GM19455 (cell line): ENCODE measurements around the gene MAN1C1.
A peak's percentile ranks its signal among the peaks of the same experiment; 100 is the strongest.

Source experiments
- ATAC-seq: cut with Tn5 transposase; IDR thresholded peaks from one replicate; pipeline ENCODE4 v1.9.1; 2021; ENCODE audit not compliant: unreplicated experiment

MAN1C1 gene

DNA sequence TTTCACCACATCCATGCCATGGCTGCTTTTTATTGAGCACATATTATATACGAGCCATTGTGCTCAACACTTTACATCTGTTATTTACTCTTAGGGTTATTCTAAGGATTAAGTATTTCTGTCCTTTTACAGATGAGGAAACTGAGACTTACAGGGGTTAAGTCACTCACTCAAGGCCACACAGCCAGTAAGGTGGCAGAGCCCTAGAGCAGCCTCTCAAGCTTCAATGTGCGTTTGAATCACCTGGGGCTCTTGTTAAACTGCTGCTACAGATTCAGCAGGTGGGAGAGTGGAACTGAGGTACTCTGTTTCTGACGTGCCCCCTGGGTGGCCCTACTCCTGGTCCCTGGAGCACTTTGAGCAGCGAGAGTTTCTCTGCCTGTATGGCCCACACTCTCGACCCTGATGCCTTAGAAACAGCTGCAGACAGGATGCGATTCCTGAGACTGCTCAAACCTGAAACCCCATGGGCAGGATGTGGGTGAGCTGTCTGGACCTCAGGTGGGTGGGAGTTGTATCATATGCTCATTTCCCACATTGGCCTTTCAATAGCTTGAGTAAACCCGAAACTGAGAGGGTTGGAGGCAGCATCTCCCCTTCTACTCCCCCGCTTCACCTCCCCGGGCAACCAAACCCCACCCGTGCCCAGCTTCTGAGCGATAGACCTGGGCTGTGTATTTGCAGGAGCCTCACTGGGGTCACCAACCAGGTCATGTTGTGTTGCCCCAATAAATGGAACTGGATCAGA is 59.3 kb downstream of the MAN1C1 start:
- peak; percentile 88 for ATAC-seq

DNA sequence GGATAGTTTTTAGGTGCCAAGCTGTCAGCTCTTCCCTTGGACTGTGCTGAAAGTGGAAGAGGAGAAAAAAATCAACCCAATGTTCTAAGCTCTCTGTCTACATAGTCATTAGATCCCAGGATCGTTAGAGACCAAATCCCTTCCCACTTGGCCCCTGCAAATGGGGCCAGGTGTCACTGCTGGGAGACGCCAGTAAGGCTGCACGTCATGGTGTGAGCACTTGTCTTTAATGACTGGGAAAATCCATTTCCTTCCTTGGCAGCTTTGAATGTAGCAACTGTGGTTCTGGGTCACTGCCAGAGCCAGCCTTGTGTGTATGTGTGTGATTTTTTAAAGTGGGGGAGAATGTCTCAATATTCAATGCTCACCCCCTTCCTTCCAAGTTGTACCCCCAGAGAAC is 59.9 kb downstream of the MAN1C1 start:
- peak; percentile 6 for ATAC-seq

DNA sequence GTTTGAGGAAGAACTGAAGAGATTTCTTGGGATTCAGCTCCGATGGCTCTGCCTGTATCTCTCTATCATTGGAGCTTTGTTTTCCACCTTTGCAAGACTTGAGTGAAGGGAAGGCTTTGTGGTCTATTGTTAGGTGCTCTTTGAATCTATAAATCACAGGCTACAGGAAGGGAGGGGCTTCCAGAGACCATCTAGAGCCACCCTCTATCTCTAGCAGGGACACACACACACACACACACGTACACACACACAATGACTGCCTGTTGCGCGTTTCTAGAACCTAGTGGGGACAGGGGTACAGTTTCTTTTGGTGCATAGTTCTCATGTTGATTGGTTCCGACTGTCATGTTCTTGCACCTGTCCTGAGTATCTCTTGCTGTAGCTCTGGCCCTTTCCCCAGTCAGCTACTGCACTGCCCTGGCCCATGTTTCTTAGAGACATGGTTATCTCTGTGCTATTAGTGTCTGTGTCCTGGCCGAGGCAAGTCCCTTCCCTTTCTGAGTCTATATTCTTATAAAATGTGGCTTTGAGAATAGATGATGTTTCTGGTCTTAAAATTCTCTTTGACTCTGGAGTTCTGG is 60.7 kb downstream of the MAN1C1 start:
- no peak for ATAC-seq

- no peak for ATAC-seq
These were observed 62.6 kb downstream of the MAN1C1 start for GRCh38 chr1:25679171-25679570.

GRCh38 chr1:25680701-25681100 is 64.1 kb downstream of the MAN1C1 start:
- ATAC-seq: no peak

DNA sequence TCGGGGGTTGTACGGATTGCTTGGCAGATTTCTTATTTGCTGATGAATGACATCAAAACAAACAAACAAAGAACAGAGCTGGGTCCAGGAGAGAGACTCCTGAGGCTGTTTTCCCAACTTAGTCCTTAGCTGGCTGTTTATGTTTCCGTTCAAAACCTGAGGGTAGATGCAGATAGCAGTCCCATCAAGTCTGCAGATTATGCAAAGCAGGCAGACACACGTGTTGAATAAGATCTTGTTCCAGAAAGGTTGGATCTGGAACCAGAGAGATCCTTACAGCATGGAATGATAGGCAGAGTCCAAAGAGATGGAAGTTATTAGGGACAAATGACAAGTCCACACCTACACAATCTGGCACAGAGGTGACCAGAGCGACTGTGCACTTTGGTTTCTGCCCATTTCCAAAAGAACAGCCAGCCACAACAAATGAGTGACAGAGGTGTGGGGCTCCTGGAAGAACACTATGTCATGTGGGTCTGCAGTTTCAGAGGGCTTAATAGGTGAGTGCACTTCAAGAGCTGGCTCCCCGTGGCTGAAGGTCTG is 65.5 kb downstream of the MAN1C1 start:
- no peak for ATAC-seq

GRCh38 chr1:25683177-25683576 is 66.6 kb downstream of the MAN1C1 start:
- no peak for ATAC-seq

GRCh38 chr1:25683731-25684130 is 67.1 kb downstream of the MAN1C1 start:
- ATAC-seq: no peak

DNA sequence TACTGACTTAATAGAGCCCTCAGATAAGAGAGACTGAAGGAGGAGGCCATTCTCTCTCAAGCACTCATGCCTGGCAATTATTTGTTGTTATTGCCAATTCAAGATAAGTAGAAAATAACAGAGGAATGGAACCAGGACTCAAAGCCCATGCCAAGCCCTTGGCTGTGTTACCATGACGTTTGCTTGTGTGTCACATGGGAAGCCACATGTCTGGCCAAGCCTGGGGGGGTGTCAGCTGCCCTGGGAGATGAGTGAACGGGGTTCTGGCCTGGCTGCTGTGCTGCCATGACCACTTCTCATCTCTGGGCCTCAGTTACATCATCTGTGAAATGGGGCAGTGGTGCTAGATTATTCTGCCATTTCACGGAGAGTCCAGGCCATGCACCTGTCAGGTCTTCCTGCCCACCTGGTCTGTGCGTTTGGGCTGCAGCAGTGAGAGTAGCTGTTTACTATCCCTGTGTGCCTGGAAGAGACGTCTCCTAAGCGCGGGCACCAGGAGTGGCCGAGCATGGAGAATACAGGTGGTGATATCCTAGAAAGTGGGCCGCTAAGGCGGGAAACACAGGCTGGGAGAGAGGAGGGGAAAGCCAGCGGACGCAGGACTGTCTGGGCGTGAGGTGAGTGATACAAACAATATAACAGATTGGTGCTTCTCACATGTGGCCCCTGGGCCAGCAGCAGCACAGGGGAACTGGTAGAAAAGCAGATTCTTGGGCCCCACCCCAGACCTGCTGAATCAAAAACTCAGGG is 67.8 kb downstream of the MAN1C1 start:
- ATAC-seq: no peak

DNA sequence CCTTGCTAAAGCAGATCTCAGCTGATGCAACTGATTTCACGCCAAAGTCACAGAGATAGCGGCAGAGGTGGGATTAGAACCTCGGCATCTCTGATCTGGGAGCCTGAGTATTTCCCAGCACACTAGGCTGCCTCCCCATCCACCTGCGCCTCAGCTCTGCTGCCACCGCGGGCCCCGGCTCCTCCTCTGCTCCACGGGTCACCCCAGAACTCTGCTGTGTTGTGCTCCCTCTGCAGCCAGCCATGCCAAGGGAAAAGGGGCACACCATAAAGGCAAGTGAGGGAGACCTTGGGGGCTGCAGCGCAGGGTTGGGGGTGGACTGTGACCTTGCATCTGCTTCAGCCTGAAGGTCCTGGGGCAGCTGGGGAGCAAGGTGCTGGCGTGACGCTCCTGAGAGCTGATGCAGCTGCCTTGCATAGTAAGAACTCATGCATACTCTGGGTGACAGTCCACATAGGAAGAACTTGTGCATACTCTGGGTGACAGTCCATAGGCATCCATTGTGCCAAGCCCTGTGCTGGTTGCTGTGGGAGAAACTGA is 68.7 kb downstream of the MAN1C1 start:
- ATAC-seq: no peak

- ATAC-seq: no peak
These were observed 69.5 kb downstream of the MAN1C1 start for GRCh38 chr1:25685938-25686665.

DNA sequence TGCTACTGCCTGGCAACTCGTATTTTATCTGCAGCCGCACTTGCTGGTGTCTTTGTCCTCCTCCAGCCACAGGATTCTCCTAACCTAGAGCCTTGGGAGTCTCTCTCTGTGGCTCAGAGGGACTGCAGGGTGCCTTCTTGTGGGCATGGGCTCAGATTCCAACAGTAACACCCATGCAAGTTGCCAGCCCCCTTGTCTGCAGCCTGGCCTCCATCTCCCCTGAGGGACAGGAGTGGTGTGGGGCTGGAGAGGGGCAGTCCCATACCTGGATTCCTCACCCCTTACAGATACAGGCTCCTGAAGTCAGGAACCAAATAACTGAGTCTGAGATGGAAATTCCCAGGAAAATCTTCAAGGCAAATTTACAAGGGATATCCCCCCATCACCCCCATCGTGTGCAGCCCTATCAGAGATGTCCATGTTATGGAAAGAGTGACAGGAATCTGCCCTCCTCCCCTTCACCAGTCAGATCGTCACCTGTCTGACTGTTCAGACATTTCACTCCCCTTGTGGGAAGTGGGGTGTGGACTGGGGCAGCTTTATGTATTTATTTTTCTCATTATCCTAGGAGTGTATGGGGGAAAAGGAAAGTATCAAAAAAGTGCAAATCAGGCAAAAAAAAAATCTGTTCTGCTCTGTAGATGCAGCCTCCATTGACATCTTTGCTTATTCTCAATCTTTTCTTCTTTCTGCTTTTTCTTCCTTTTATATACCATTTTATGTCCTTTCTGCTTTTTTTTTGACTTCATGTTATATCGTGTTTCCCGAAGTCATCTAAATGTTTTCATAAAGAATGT is 70.8 kb downstream of the MAN1C1 start:
- no peak for ATAC-seq

- no peak for ATAC-seq
These were observed 72.0 kb downstream of the MAN1C1 start for GRCh38 chr1:25688390-25689119.

DNA sequence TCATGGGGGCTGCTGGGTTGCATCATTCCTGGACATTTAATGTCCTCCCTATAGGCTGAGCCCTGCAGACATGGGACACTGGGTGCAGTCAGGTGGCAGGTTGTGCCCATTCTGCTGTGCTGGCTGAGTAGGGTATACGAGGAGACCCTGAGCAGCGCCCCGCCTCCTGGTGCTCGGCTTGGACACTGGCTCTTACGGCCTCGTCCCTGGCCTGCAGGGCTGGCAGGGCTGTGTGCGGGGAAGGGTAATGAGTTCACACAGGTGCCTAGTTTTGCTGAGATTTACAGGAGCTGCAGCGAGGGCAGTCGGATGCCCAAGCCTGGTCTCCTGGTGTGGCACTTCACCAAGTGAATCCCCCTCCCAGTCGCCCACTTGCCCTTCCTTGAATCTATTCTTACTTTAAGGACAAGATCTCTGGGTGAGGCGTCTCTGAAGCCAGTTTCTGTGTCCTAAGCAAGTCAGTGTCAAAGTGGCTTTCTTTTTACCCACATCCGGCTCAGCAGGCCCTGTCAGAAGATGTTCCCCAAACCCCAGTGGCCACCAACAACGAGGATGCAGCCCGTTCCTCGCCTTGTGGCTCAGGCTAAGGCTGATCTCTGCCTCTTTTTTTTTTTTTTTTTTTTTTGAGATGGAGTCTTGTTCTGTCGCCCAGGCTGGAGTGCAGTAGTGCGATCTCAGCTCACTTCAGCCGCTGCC is 73.2 kb downstream of the MAN1C1 start:
- ATAC-seq: no peak

DNA sequence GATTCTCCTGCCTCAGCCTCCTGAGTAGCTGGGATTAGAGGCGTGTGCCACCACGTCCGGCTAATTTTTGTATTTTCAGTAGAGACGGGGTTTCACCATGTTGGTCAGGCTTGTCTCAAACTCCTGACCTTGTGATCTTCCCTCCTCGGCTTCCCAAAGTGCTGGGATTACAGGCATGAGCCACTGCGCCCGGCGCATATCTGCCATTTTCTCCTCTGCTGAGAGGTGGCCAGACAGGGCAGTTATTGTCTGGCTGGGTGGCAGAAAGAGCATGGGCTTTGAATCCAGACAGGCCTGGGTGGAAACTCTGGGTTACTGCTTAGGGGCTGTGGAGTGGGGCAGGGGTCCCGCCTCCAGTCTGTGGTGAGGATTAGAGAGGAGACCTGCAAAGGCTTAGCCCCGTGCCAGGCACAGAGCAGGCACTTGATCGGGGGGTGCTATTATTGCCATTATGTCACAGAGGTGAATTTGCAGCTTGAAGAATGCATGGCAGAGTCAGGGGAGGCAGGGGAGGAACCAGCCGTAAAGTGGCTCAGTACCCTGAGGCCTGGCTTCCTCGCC is 73.9 kb downstream of the MAN1C1 start:
- ATAC-seq: no peak

DNA sequence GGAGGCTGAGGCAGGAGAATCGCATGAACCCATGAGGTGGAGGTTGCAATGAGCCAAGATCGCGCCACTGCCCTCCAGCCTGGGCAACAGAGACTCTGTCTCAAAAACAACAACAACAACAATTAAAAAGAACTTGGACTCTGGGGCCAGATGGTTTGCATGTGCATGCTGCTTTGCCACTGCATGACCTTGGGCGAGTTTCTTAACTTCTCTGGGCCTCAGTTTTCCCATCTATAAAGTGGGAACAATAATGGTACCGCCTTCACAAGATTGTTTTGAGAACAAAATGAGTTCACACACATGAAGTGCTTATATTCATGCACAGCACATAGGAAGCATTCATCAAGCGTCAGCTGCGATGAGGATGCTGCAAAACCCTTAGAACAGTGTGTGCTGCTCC is 74.6 kb downstream of the MAN1C1 start:
- no peak for ATAC-seq

GRCh38 chr1:25692560-25692959 is 76.0 kb downstream of the MAN1C1 start:
- ATAC-seq: no peak

- ATAC-seq: no peak
These were observed 77.8 kb downstream of the MAN1C1 start for GRCh38 chr1:25694167-25695007.
